GM19351 (cell line): ENCODE measurements around the gene NPAS2.

Experiments
- ATAC-seq: cut with Tn5 transposase; IDR thresholded peaks from one replicate; pipeline ENCODE4 v1.9.1; 2021; ENCODE audit warnings: mild to moderate bottlenecking, moderate library complexity; ENCODE audit not compliant: unreplicated experiment

NPAS2 gene

DNA sequence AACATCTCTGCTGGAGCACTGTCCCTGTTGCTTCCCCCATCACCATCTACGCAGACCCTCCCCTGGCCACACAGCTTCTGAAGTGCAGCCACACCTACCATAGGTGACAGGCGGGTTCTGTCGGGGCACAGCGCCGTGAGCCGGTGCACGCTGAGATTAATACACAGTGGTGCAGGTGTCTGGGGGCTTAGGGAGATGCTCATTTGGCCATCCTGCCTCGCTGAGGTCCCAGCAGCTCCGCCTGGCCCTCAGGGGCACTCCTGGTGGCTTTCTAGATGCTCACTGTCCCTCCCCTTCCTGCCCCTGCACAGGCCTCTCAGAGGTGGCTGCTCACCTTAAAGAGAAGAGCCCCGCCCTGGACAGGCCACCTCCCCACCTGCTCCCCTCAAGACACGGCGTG is 163.3 kb downstream of the NPAS2 start:
- no peak for ATAC-seq

DNA sequence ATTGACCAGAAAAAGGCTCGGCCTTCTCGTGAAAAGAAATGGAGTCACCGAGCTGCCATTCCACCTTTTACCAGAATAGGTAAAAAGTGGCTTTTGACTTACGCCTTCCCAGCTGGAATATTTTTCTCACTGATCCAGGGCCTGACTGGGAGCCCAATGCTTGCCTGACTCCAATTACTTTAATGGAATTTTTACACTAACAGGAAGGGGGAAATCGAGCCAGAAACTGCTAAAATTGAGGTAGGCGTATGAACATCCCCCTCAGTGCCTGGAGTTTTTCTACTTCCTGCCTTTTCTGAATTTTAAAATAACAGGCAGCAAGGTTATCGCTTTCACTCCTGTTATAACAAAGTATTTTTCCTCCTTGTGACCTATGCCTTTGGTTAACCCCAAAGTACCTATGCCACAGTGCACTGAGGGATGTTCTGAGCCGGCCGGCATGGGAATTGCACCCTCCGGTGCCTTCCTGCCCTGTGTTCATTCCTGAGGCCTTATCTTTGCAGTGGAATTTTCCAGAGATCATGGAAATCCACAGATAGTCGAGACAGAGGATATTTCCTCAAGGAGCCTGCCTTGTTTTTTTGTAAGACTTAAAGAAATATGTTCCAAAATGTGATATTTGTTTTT is 163.9 kb downstream of the NPAS2 start:
- no peak for ATAC-seq

DNA sequence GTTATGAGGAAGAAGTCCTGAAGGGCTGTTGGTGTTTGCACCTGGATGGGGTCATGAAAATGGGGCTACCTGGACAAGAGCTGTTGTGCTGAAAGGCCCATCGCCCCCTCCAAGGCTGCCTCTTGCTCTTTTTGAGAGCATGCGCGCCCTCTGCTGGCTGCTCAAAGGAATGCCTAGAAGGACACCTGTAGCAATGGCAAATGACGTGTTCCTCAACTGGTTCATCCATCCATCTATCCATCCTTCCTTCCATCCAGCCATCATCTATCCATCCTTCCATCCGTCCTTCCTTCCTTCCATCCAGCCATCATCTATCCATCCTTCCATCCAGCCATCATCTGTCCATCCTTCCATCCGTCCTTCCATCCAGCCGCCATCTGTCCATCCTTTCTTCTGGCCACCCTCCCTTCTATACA is 165.0 kb downstream of the NPAS2 start:
- ATAC-seq, result peak; percentile 59

DNA sequence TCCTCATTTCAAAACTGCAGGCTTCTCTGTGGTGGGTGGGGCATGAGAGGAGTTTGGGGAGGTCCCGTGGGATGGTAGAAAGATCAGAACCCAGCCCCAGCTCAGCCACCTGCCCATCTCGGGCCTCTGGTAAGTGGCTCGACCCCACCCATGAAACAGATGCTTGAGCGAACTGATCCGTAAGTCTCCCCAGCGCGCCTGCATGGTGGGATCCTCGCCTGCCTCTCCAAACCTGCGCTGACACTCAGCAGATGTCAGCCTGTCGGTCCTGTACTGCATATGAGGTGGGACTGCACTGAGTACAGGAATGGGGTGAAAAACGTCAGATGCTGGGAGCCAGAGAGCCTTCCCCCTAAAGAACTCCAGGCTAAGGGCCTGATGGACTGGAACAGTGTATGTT is 166.2 kb downstream of the NPAS2 start:
- ATAC-seq, result no peak

DNA sequence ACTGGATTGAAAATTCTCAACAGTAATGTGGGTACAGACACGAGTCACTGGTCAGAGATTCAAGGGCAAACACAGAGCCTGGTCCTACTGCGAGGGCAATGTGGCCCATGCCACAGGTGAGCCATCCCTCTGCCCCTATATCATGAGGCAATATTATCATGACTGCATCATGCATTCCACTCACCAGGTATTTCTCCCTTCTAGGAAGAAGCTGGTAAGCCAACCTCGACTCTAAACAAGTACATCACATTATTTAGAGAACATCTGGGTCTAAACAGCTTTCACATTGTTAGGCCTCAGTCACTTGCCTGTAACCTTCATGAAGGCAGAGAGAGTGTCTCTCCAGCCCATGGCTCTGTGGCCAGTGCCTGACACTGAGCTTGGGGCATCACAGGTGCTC is 167.6 kb downstream of the NPAS2 start:
- ATAC-seq, result no peak

DNA sequence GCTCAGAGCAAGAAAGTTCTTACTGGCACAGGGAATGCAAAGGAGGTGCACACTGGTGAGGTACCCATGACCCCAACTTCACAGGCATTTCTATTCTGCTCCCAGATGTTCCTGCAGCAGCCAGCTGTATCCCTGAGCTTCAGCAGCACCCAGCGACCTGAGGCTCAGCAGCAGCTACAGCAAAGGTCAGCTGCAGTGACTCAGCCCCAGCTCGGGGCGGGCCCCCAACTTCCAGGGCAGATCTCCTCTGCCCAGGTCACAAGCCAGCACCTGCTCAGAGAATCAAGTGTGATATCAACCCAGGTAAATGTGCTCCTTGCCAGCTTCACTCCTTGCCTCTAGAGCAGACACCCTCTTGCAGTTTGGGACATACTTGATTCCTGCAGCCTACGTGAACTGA is 168.0 kb downstream of the NPAS2 start:
- no peak for ATAC-seq

DNA sequence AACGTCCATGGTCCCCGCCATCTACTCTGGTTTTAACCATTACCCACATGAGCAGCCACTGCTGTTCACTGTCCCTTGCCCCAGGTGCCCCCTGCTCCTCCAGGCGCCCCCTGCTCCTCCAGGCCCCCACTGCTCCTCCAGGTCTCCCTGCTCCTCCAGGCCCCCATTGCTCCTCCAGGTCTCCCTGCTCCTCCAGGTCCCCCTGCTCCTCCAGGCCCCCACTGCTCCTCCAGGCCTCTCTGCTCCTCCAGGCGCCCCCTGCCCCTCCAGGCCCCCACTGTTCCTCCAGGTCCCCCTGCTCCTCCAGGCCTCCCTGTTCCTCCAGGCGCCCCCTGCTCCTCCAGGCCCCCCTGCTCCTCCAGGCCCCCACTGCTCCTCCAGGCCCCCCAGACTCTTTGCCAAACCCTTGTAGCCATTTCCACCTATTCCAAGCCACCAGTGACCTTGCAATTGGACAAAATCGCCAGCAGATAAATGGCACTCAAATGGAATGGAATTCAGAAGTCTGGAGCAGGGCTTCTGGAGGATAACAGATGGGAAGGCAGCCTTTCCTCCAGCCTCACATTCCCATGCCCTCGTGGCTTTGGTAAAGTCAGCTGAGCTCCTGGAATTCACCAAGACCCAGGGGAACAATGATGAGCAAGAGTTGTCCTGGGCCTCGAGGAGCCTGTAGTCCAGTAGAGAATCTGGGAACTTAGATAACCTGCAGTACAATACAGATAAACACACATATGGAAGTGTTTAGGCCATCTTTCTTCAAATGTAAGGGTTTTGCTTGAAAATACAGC is 168.9 kb downstream of the NPAS2 start:
- no peak for ATAC-seq

DNA sequence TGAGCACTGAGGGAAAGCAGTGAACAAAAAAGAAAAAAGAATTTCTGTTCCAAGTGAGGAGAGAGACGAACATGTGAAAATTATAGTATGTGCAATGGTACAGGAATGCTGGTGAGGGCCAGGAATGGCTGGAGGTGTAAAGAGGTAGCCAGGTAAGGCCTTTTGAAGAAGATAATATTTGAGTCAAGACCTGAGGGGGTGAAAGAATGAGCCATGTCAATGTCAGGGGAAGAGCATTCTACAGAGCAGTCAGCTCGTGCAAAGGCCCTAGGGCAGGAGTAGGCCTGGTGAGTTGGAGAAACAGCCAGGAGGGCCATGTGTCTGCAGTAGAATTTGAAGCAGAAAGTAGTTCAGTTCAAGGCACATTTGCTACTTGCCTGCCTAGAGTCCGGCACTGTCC is 169.7 kb downstream of the NPAS2 start:
- ATAC-seq, result no peak

DNA sequence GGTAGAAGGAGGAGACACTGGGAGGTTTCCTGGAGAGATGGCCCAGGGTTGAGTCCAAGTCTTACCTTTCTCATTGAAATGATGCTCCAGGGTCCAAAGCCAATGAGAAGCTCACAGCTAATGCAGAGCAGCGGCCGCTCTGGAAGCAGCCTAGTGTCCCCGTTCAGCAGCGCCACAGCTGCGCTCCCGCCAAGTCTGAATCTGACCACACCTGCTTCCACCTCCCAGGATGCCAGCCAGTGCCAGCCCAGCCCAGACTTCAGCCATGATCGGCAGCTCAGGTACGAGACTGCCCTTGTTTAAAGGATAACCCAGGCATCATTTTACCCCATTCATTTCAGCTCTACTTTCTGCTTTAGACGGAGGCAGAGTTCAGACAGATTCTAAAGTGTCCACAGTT is 170.2 kb downstream of the NPAS2 start:
- no peak for ATAC-seq

DNA sequence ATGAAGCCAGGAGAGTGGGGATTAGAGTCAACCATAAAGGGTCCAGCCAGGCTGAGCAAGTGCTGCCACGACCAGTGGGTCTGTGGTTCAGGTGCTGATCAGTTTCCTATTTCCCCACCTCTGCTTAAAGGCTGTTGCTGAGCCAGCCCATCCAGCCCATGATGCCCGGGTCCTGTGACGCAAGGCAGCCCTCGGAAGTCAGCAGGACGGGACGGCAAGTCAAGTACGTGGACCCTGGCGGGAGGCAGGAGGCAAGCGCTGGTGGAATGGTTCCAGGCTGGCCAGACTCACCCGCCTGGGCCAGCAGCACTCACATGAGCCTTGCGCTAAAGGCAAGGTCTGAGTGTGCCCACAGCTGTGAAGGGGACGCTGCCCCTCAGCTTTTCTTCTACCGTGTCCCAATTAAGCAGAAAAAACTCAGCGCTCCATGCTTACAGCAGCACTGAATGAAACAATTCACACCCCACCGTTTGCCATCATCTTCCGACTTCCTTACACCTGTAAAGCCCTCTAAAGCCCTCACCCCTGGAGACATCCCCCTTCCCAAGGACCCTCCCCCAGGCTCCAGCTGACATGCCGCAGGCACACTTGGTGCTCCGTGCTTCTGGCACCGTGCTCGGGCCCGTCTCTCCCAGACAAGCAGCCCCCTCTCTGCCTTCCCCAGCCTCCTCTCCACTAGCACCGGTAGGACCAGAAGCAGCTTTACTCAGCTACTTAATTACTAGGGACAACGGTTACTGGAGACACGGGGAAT is 170.9 kb downstream of the NPAS2 start:
- ATAC-seq, result no peak

DNA sequence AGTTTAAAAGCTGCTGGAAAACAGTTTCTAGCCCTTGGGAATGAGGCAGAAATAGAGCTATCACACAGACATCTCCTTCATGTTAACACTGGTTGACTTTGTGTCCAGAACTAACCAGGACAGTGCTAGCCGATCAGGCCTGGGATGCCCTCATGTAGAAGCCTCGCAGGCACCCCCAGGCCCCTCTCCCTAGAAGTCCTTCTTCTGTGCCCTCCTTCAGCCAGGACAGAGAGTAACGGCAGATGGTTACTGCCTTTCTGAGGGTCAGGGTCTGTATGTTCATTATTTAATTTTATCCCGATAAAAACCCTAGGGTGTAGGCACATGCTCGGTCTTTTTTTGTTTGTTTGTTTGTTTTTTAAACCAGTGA is 171.4 kb downstream of the NPAS2 start:
- ATAC-seq, result no peak

DNA sequence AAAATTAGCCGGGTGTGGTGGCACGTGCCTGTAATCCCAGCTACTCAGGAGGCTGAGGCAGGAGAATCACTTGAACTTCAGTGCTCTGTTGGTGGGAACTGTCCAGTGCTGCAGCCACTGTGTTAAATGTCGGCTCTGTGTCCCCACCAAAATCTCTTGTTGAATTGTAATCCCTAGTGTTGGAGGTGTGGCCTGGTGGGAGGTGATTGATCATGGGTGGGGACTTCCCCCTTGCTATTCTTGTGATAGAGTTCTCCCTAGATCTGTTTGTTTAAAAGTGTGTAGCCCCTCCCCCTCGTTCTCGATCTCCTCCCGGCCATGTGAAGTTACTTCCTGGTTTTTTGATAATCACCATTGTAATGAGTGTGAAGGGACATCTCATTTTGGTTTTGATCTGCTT is 172.3 kb downstream of the NPAS2 start:
- no peak for ATAC-seq

DNA sequence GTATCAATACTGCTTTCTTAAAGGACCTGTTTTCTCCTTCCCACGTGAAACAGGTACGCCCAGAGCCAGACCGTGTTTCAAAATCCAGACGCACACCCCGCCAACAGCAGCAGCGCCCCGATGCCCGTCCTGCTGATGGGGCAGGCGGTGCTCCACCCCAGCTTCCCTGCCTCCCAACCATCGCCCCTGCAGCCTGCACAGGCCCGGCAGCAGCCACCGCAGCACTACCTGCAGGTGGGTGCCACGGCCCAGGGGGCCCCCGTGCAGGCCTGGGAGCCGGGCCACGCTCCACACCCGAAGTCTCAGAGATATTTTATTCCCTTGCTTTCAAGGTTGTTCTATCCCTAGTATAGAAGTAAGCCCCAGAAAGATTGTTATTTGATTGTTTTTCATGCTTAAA is 173.4 kb downstream of the NPAS2 start:
- ATAC-seq, result no peak

DNA sequence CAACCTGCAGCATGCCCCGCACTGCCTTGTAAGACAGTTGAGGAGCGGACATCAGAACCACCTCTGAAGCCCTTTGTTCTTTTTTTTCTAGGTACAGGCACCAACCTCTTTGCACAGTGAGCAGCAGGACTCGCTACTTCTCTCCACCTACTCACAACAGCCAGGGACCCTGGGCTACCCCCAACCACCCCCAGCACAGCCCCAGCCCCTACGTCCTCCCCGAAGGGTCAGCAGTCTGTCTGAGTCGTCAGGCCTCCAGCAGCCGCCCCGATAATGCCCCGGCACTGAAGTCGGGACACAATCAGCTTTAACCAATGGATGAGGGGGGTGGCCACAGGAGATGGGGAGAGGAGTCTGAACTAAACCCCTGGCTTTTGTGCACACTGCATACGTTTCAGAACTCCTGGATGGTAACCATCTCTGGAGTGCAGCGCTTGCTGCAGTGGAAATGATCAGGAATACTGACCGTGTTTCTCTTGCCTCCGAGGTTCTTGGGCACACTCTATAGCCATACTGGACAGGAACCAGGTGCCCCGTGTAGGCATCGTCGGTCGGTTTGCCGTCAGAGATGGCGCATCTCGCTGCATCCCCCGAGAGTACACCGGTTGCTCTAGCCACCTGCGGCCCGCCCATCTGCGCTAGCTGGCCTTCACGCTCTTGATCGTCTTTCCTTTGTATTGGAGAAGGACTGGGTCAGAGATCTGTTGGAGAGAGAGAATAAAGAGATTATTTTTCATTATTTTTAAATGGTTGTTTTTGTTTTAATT is 175.6 kb downstream of the NPAS2 start:
- no peak for ATAC-seq

DNA sequence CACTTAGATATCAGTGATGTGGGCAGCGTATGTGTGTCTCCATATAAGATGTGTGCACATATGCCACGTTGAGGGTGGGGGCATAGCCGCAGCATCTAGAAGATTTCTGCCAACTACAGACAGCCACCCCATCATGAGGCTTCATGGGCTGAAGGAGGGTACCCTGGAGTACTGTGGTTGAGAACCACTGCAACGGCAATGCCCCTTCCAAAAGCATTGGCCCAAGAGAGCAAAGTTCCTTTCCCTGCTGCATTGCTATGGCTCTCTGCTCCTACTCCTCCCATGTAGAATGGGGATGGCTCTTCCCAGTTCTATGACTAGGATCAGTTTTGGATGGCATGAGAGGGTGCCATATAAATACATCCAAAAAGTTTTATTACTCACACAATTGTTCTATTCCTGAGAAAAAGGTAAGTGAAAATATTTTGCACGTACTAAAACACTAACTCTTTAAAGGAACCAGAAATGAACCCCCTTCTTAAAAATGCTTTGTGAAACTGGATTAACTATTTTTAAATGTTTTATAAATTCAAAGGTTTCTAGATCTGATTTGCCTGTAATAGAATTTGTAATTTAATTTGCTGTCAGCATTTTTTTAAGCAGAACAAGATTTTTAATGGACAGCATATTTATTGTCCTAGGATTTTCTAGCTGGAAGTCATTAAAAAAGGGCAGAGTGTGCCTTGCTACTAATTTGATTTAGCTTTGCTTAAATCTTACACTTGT is 177.7 kb downstream of the NPAS2 start:
- ATAC-seq, result no peak

DNA sequence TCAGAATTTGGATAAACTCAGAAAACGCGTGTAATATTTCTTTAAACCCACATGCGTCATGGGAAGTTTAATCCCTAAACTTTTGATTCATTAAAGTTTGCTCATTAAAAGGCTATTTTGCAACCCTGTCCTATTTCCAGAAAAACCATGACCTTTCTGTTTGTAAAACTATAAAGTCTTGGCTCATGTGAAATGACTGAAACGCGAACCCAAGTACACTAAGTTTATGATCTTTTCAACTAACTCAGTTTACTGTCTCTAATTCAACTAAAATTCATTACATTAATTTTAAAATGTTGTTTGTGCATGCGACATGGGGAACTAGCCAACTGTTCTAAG is 178.3 kb downstream of the NPAS2 start:
- no peak for ATAC-seq

DNA sequence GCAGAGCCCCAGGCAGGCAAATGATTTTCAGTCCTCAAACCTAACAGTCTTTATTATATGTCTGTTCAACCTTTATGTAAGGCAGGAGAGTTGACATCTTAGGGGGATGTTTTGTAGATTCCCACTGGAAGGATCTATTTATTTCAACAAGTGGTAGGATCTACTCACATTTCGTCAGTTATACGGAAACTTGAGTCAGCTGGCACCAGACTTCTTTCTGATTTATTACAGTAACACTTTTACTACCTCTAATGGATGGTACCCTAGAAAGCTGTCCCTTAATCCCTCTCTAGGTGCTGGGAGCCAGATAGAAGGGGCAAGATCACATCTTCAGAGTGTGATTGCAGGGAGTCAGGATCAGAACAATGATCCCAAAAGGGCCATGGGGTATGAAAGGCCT is 180.1 kb downstream of the NPAS2 start:
- no peak for ATAC-seq

DNA sequence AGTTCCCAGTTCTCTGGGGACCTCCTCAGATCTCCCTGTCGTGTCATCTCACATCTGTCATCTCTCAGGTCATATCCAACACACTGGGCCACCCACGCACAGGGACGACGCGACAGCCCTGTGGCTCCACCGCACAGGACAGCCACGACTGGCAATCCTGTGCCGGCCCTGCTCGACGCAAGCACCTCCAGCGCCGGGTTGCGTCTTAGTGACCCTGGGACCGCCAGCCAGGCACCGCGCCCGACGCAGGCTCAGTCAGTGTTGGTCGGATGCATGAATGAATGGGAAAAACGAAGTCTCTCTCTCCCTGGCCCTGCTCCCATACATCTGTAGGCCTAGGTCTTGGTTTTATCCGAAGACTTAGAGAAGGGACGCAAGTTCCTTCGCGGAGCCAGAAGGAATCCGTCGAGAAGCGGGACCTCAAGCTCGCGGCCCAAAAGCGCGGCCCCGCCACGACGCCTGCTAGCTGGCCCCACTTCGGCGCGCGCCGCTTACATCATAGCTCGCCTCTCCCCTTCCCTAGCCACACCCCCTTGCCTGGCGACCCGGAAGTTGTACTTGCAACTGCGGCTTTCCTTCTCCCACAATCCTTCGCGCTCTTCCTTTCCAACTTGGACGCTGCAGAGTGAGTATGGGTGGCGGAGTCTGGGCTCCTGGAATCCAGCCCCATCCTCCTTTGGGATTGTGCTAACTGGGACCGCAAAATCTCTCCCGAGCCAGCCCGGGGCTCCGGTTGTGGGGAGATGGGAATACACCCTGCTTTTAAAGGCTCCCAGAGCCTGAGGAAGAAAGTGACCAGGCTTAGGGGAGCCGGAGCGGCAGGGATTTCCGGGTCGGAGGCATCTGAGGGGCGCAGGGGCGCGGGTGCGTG is 182.0 kb downstream of the NPAS2 start, which contains the start of gene RPL31:
RPL31 (plus strand) TSS at position 599 of the 871 bp plus-strand sequence. CDS start 413 bp downstream, outside the sequence.
- peak; percentile 97 for ATAC-seq

DNA sequence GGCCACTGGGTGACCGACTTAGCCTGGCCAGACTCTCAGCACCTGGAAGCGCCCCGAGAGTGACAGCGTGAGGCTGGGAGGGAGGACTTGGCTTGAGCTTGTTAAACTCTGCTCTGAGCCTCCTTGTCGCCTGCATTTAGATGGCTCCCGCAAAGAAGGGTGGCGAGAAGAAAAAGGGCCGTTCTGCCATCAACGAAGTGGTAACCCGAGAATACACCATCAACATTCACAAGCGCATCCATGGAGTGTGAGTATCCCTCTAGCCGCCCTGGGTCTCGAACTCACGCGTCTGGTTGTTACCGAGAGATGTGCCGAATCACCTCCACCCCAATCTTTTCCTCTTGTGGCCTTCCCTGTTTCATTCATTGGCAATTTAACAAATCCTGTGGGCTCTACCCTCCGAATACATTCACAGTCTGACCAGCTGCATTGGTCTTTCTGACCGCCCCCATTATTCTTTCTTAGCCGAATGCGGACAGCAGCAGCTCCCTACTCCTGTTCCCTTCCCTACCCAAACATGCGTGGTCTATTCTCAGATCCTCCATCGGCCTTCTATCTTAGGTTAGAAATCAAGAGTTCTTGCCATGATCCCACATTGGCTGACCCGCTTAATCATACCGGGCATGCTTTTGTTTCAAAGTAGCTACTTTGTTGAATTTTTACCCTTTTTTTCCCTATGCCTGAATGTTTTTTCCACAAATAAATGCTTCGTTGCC is 182.8 kb downstream of the NPAS2 start:
- peak; percentile 4 for ATAC-seq
